OCI-M2 (cell line): ENCODE measurements around the gene SATB2.

Experiments
- DNase-seq: peaks from one replicate; lab custom pipeline; 2025; ENCODE audit not compliant: unreplicated experiment; lab: John Stamatoyannopoulos, UW

The SATB2 gene

DNA sequence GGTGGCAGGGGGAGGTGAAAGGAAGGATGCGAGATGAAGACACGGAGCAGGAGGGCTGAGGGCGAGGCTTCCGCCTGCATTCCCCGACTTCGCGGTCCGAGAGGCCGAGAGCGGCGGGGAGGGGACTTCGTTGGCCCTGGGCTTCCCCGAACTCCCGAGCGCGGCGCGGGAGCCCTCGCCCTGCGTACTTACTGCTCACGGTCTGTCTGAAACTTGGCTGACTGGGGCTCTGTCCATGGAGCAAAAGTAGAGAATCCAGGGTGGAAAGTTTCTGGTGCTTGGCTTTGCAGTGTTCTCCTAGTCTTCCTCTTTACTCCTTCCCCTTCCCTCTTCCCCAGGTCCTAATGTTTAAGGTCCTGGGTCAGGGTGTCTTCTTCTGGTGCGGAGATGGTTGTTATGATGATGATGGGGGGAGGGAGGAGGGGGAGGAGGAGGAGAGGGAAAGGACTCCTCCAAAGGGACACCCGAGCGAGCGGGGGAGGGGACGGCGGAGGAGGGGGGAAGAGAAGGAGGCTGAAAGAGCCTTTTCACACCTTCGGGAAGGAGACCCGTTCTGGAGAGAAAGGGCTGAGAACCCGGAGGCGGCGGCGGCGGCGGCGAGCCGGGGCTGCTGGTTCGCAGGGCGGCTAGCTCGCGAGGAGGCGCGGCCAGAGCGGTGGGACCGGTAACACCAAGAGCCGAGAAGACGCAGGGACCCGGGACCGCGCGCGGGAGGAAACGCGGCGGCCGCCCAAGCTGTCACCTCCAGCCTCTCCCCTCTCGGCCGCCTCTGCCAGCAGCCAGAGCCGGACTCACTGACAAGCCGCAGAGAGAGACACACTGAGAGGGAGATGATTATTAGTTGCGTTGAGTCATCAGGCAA, at the start of gene SATB2:
SATB2 (minus strand) TSS at position 793 of the 862 bp plus-strand sequence. CDS start 1,902 bp downstream, outside the sequence.
- peak; percentile 21 for DNase-seq

DNA sequence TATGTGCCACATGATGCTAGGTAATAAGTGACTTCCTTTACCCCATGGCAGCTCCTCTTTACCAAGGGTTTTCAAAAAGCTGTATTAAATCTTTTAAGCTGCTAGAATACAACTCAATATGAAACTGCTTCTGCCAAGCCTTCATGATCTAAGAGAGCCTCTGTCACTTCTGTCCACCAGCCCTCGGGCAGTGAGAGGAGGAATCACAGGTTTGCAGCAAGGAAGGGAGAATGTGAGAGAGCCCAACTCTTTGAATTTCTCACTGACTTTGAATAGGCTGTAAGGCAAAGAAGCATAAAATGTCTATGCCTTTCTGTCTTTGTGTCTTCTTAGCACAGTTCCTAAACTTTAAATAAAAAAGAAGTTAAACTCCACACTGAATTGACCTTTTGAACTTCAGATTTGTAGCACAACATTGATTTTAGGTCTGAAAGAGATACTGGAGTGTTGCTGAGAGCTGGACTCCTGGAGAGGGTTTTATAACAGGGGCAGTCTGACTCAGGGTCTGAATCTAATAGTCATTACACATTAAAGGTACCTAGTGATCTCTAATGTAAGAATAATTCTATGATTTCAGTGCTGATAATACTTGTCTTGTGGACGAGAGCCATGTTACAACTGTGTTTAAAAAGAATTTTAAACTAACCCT, 48.1 kb upstream of the SATB2 start:
- no peak for DNase-seq

DNA sequence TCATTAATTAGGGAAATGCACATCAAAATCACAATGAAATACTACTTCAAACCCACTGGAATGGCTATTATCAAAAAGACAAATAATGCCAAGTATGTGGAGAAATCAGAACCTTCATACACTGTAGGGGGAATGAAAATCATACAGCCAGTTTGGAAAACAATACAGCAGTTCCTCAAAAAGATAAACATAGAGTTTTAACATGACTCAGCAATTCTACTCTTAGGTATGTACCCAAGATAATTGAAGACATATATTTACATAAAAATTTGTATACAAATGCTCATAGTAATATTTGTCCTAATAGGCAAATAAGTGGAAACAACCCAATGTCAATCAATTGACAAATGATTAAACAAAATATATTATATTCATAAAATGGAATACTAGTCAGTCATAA, 45.4 kb upstream of the SATB2 start:
- DNase-seq: no peak

DNA sequence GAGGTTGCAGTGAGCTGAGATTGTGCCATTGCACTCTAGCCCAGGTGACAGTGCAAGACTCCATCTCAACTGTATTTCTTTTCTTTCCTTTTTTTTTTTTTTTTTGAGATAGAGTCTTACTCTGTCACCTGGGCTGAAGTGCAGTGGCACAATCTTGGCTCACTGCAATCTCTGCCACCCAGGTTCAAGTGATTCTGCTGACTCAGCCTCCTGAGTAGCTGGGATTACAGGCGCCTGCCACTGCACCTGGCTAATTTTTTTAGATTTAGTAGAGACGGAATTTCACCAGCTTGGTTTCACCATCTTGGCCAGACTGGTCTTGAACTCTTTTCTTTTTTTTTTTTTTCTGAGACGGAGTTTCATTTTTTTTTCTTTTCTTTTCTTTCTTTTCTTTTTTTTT, 41.3 kb upstream of the SATB2 start:
- DNase-seq: no peak

DNA sequence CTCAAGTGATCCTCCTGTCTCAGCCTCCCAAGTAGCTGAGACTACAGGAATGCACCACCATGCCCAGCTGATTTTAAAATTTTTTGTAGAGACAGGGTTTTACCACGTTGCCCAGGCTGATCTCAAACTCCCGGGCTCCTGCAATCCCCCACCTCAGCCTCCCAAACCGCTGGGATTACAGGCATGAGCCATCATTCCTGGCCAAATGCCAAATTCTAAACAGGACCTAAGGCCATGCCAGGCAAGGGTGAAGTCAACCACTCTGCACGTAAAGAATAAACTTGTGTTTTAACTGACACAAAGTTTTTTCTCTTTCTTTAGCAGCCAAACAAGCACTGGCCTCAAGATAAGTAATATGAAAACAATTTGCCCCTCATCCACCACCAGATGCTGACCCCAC, 37.4 kb upstream of the SATB2 start:
- DNase-seq: no peak

DNA sequence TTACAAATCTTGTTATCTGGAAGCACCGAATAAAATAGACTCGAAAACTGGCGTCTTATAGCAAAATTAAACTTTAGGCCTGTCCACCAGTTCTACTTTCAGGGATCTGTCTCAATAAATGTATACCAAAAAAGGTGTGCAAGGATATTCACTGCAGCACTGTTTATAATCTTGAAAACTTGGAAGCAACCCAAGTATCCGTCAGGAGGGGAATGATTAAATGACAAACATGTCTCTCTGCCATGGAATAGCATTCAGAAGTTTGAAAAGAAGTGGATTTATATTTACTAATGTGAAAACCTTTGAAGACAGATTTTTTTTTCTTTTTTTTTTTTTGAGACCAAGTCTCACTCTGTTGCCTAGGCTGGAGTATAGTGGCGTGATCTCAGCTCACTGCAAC, 32.3 kb upstream of the SATB2 start:
- DNase-seq: no peak

DNA sequence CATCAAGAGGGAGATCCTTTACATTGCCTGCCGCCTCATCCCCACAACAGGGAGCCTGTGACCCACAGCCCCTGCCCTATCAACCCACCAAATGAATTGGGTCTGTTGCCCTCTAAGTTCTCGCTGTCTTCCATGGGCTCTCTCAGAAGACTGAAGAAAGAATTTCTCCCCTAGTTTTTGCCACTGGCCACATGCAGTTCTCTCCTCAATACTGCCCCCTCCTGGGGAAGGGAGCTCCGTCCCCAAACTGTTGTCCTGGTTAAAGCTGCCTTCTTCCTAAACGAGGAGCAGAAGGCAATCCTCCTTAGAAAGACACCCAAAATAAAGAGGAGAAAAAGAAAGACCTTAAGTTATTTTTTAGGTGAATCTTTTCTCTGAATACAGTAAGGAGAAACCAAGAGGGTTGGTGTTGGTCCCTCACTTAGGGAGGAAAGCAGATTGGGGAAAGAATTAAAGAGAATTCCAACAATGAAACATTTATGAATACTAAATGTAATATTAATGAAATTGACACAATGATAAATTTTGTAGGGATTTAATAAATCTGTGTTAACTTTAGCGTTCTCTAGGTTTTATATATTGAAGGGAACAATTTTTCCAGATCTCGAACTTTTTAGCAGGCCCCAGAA, 31.1 kb upstream of the SATB2 start:
- no peak for DNase-seq

DNA sequence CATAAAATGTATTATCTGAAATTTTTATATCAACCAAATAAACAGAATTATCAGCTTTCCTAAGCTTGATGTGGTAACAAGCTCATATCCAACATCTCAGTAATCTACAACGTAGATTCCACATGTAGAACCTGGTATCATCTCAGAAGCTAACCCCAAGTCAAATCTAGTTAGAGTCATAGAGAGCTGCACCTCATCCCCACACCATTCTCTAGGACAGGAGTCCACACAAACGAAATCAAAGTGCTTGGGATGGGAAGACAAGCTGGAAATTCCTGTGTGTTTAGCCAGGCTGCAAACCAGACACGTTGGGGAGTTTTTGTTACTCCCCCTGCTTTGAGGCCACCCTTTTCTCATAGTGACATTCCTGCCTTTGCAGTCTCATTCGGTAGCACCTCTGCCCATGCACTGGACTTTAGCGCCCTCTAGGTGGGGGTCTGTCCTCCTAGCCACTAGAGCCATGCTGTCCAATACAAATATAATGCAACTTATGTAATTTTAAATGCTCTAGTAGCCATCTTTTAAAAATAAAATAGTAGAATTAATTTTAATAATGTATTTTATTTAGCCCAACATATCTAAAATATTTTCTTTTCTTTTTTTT, 28.1 kb upstream of the SATB2 start:
- DNase-seq: peak; percentile 6

DNA sequence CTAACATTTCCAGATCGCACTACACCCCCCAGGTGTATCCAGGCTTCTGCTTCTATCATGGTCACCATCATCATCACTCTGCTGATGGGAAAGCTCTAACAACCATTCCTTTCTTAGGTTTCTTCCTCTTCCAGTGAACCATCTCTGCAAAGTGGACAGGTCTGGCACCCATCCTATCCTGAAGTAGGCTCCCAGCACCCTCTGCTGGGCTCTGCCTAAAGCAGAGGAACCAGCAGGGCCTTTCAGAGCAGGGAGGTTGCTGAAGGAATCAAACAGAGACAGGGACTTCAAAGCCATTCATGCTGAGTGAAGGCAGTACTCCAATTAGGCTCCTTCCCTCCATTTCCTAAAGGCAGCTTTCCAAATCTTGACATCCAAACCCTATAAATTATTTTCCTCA, 27.2 kb upstream of the SATB2 start:
- DNase-seq: no peak

DNA sequence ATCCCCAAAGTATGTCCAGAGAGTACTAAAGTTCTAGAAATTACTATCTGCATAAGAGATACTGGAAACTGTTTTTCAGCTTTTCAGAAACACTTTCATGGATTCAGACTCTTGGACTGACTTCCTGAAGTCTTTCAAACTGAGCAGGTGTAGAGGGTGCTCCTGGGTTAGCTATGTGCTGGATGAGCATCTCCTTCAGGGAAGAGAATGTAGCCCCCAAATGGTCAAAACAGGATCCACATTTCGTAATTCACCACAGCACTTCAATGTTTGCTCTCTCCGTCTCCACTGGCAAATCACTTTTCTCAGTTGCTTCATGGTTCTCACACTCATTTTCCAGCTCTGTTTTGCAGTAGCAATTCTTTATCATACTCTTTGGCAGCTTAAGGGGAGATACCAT, 23.2 kb upstream of the SATB2 start:
- DNase-seq: no peak

DNA sequence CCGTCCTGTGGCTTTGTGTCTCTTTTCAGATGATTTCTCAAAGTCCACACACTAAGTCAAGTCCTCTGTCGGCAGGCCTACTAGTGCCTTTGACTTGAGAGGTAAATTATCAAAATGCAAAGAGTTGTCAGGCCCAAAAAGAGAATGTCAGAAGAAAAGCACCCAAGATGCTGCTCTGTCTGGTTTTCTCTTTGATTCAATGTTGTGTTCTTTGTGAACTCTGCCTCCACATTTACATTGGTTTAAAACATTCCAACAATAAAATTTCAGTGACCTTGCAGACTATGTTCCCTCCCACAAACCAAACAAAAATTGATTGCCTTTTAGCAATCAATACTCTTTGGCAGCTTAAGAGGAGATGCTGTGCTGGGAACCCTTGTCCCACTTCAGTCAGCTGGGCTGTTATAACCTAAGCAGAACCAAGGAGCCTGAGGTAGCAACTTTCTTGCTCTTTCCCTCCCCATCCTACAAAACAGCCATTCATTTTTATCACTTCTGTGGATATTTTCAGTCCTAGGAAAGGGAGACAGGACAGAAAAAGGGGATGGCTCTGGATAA, 19.6 kb upstream of the SATB2 start:
- no peak for DNase-seq

DNA sequence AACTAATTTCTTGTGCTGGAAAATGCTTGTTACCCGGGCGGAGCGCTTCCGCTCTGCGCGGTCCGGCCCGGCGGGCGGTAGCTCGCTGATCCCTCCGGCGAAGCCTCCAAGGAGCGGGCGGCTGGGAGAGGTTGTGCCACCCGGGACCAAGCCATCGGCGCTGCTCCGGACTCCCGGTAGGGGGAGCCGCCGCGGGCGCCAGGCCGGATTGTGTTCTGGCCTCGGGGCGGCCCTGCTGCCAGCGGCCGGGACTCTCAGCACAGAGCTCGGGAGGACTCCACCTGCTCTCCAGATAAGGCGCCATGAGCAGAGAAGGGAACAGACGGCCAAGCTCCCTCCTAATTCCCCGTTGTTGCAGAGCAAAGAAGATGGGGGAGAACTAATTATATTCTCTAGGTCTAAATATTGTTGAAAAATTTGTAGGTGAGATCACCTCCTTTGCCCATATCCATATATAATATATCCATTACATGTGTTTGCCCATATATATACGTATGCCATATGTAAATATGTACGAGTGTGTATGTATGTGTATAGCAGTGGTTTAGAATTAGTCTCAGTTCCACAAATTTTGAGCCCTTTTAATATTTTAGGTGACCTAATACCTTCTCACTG, 13.8 kb upstream of the SATB2 start:
- DNase-seq: peak; percentile 21

DNA sequence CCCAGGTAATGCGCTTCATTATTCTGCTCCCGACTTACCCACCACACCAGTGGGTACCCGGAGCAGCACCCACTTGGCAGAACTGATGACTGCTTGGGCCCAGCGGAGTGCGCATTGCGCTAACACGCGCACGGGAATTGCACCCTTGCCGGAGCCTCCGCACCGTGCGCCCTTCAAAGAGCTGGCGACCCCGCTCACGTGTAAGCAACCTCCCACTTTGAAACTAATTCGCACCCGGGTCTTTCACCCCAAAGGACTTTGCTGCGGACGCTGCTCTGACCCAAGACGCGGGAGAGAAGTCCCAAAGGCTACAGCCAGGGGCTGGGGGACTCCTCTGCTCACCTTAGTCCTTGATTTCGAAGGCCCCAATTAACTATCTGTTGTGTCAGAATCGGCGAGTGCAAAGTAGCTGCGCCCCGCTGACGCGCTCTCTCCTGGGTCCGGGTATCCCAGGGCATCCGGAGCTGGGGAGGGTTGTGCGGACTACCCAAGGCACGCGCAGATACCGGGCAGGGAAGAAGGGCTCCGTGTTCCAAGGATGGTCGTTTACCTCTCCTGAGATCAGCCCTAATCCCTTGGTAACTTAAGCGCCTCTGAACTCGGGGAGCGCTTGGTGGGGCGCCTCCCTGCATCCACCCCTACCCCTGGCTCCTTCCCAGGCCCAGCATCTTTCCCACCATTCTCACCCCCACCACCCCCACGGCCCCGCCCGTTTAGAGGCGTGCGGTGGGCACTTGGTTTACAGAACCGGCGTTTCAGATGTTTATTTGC, 13.1 kb upstream of the SATB2 start:
- DNase-seq: no peak

DNA sequence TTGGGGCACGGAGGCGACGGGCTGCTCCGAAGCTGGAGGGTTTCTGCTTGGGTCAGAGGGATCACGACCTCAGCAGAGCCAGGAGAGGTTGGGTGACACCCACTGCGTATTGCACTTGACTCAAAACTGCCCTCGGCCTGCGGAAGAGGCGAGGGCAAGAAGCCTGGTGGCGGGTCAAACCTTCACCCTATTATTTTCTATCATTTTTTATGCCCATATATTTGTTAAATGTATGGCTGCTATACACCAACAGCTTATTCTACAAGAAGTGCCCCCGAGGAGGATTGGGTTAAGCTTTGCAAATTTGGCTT, 12.6 kb upstream of the SATB2 start:
- no peak for DNase-seq

DNA sequence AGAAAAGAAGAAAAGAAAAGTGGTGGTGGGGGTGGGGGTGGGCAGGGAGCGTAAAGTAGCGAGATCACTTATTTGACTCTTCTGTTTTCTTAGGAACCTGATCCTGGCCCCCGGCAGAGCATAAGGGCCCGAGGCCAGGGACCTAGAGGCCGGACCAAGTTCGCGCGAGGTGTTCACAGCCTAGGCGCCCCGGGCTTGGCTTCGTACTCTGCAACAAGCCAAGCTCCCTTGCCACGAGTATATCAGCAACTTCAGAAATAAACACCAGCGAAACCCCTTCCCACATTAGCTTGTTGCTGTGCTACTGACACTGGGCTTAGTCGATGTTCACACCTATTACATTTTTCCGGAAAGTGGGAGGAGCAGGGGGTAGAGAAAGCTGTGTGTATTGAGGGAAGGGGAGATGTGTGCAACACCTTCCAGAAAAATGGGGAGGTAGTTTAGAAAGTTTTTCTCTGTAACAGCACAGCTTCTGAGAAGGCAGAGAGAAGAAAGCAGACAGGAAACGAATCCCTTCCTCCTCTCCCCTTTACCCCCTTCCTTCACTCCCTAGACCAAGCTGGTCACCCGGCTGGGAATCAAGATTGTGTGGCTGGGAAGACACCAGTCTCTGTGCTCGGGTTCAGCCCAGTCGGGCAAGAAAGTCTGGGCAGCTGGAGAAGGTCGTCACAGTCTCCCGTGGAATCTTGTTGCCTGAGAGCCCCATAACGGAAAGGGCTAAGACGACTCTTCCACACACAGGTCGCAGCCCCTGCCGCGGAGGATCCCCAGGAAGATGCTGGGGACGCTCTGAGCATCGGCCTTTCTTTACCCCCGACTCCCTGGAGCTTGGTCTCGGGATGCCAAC, 12.0 kb upstream of the SATB2 start:
- no peak for DNase-seq

DNA sequence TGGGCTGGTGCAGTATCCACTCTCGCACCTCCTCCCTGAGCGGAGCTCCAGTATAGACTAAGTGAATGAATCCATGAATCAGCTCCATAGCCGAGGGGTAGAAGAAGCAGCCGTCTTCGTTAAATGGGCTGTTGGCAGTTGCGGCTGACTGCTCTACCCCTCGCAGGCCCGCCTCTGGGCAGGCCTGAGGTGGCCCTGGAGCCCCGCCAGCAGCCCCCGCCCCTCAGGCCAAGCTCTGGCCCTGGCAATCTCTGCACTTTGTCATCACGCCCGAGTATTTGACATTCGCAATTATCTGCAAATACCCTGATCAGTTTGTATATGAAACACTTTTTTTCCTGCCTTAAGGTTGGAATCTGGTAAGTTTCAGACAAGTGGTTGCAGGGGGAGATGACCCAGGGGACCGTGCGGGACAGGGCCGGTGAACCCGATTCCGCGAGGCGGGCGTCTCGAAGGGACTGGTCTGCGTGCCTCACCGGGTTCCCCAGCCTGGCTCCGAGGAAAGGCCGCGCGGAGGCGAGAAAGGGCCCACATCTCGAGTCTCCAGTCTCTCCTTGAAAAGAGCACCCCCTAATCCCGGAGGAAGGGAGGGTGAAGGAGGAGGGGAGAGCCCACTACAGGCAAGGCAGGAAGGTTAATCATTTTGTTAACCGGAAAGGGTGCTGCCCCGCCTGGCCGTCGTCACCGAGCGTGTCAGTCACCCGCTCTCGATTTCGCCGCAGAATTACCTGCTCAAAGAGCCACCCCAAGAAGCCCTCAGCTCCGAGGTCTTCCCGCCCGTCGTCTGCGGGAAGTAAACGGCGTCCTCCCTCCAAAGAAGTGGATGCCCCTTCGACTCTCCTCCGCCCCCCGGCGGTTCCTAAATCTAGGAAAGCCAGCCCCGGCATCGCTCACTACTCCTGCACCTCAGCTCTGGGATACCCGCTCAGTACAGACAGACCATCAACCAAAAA, 11.1 kb upstream of the SATB2 start:
- no peak for DNase-seq

DNA sequence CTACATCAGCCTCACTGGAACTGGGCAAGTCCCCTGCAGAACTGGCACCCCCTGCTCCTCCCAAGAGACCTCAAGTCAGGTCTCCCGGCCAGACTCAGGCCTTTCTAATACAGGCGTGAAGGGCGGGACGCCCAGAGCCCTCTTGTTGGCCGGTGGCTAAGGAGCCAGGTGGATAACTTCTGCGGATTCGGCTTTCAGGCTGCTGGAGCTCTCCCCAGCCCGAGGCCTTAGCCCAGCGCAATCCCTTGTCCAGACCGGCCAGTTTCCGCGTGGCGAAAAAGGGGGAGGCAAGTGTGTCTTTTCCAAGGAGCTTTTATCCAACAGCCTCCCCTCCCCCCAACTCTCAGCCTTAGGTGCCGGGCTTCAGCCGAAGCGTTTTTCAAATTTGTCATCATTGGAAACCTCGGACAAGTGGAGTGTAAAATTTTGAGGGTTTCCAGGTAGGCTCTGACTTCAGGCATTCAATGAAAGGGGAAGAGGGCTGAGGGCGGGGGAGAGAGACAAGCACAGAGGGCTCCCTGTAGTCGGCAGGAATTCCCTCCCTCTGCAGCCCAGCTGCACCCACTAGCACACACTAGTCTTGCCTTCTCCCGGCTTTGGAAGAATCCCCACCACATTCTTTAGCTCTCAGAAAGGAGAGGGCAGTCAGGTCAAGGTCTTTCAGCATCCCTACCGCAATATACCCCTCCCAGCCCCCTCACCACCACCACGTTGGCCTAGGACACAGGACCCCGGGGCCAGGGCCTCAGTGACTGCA, 9.5 kb upstream of the SATB2 start:
- DNase-seq: no peak

DNA sequence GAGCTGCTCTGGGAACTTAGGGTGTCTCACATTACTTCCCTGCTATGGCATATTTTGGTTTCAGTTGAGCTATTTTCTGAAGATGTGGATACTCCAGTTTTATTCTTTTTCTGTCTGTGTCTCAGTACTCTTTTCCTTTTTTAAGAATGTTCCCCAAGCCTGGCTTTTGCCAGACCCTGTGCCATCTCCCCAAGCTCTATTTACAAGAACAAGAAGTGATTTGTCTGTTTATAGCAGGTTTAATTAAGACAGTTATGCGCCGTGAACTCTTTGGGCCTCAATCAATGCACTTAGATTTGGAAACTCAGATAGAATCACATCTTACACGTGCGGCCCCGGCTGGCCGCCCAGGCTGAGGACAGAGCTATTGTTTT, 8.9 kb upstream of the SATB2 start:
- DNase-seq: no peak
